HepG2 (cell line): ENCODE measurements around the gene FGF19. TPM values are rescaled to one million over a fixed set of nuclear protein-coding genes. Genes with fewer than 3 reads are reported as not detected.
A peak's percentile ranks its signal among the peaks of the same experiment; 100 is the strongest.

ENCODE experiments used
- CEBPB ChIP-seq: IDR thresholded peaks from 2 replicates; pipeline ENCODE4 v1.6.1; 2011; ENCODE audit warnings: low read depth, low read length, improper control_type of control experiment, borderline replicate concordance
- ELK4 ChIP-seq: sonication (generic); formaldehyde crosslinking; IDR thresholded peaks from 2 replicates; pipeline ENCODE4 v1.9.0; 2021; ENCODE audit warnings: missing genetic modification reagents, borderline replicate concordance
- FIP1L1 ChIP-seq: fragments of 200-400 bp; formaldehyde crosslinking; IDR thresholded peaks from 2 replicates; pipeline ENCODE4 v1.6.1; 2018; ENCODE audit warnings: low read depth, mild to moderate bottlenecking, low read length, moderate library complexity, borderline replicate concordance; ENCODE audit not compliant: insufficient read depth
- GABPB1 ChIP-seq: IDR thresholded peaks from 2 replicates; pipeline ENCODE4 v1.6.1; 2016; ENCODE audit warnings: mild to moderate bottlenecking, missing genetic modification reagents, moderate library complexity, missing compliant biosample characterization
- HMG20A ChIP-seq: IDR thresholded peaks from 2 replicates; pipeline ENCODE4 v1.6.1; 2016; ENCODE audit warnings: borderline replicate concordance
- KAT2B ChIP-seq: fragments of 150-350 bp; IDR thresholded peaks from 2 replicates; pipeline ENCODE4 v1.6.1; 2014; ENCODE audit warnings: low read depth, low read length, borderline replicate concordance
- MNT ChIP-seq: fragments of 450-650 bp; IDR thresholded peaks from 2 replicates; pipeline ENCODE4 v1.6.1; 2016
- NFAT5 ChIP-seq: sonication (generic); formaldehyde crosslinking; IDR thresholded peaks from 2 replicates; pipeline ENCODE4 v1.4.0; 2020; ENCODE audit warnings: missing genetic modification reagents
- PPARG ChIP-seq: conservative IDR thresholded peaks from 2 replicates; pipeline ENCODE4 v1.6.1; 2016; ENCODE audit warnings: missing biosample characterization, missing genetic modification reagents
- RBFOX2 ChIP-seq: fragments of 200-400 bp; formaldehyde crosslinking; IDR thresholded peaks from 2 replicates; pipeline ENCODE4 v1.6.1; 2017; ENCODE audit warnings: low read depth, mild to moderate bottlenecking, low read length
- RCOR2 ChIP-seq: IDR thresholded peaks from 2 replicates; pipeline ENCODE4 v1.6.1; 2016; ENCODE audit warnings: missing biosample characterization, missing genetic modification reagents
- REPIN1 ChIP-seq: sonication (generic); formaldehyde crosslinking; IDR thresholded peaks from 2 replicates; pipeline ENCODE4 v1.8.0; 2022; ENCODE audit warnings: missing genetic modification reagents, low read depth, mild to moderate bottlenecking, borderline replicate concordance
- SRSF1 ChIP-seq: fragments of 200-400 bp; formaldehyde crosslinking; optimal IDR thresholded peaks from 2 replicates; pipeline ENCODE3; 2017; ENCODE audit warnings: mild to moderate bottlenecking, low read depth, low read length, moderate library complexity
- TBX2 ChIP-seq: sonication (generic); formaldehyde crosslinking; IDR thresholded peaks from 2 replicates; pipeline ENCODE4 v1.5.0; 2020; ENCODE audit warnings: missing genetic modification reagents, mild to moderate bottlenecking, borderline replicate concordance
- ZBTB1 ChIP-seq: sonication (generic); formaldehyde crosslinking; IDR thresholded peaks from 2 replicates; pipeline ENCODE4 v1.4.0; 2020; ENCODE audit warnings: missing genetic modification reagents, borderline replicate concordance
- ZKSCAN8 ChIP-seq: IDR thresholded peaks from 2 replicates; pipeline ENCODE4 v1.6.1; 2016; ENCODE audit warnings: borderline replicate concordance, missing genetic modification reagents, missing compliant biosample characterization
- ZMAT3 ChIP-seq: sonication (generic); formaldehyde crosslinking; conservative IDR thresholded peaks from 2 replicates; pipeline ENCODE4 v1.7.0; 2021; ENCODE audit warnings: missing genetic modification reagents
- ZMYM4 ChIP-seq: sonication (generic); formaldehyde crosslinking; IDR thresholded peaks from 2 replicates; pipeline ENCODE4 v1.8.1; 2023; ENCODE audit warnings: mild to moderate bottlenecking, missing genetic modification reagents
- ZNF180 ChIP-seq: sonication (generic); formaldehyde crosslinking; IDR thresholded peaks from 2 replicates; pipeline ENCODE4 v1.4.0; 2020; ENCODE audit warnings: low read depth, missing genetic modification reagents, borderline replicate concordance
- ZNF232 ChIP-seq: sonication (generic); formaldehyde crosslinking; IDR thresholded peaks from 2 replicates; pipeline ENCODE4 v1.4.0; 2020; ENCODE audit warnings: missing genetic modification reagents, borderline replicate concordance
- ZNF557 ChIP-seq: sonication (generic); formaldehyde crosslinking; IDR thresholded peaks from 2 replicates; pipeline ENCODE4 v1.4.0; 2020; ENCODE audit warnings: missing genetic modification reagents
- ZNF564 ChIP-seq: sonication (generic); formaldehyde crosslinking; IDR thresholded peaks from 2 replicates; pipeline ENCODE4 v1.8.1; 2023; ENCODE audit warnings: mild to moderate bottlenecking, missing genetic modification reagents
- polyA plus RNA-seq, 8 experiments: library from polyadenylated mRNA; depleted of rRNA in 3 of 8; stranded (reverse) in 7 of 8; unstranded in 1 of 8; fragments of >200 nt; fragmentation: Illumina TruSeq in 4 of 8; extraction: Trizol in 4 of 8; gene quantifications; 2 replicates each; pipeline versions ENCODE4 v1.2.1 to v1.2.3, GENCODE V29; 2011 to 2016; ENCODE audit warnings: low read depth in 4 of 8, missing spikeins in 1 of 8, mixed read lengths in 1 of 8; ENCODE audit not compliant: insufficient read depth in 1 of 8
- total RNA-seq, 5 experiments: library from RNA; depleted of rRNA; stranded (reverse); fragments of >200 nt; fragmentation: Illumina TruSeq; extraction: Trizol; gene quantifications; 2 replicates each; pipeline ENCODE4 v1.2.3, GENCODE V29; 2016; ENCODE audit warnings: low read depth in 1 of 5

FGF19 gene
- total and polyA plus RNA-seq, 2 of the 13 experiments (the other 11 are each of a cell fraction or from before 2014, with no cell fraction given), result 0.07 TPM; not detected in 1

DNA sequence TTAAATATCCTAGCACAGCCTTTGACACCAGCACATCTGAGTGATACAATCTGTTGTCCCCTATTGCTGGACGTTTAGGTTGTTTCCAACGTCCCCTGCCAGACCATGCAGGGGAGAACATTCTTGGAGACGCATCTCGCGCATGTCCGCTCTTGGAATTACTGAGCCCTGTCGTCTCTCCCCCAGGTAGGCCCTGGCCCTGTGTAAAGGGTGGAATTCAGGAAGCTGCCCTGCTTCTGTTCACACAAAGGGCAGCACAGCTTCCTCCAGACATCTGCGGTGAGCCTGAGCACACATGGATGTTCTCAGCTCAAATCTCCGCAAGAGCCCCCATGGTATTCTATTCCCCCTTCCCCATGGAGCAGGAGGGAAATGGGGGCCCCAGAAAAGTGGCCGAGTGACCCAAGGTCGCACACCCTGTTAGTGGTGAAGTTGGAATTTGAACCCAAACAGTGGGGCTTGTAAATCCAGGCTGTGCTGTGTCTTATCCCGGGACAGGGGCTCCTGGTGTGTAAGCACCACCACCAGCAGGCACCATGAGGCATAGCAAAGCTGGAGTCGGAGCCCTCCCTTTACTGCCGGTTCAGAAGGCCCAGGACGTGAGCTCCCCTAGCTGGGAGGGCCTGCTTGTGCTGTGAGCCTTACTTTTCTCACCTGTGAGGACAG, 5.0 kb upstream of the FGF19 start (continued):
- TF ChIP-seq ZKSCAN8 (CRISPR knock-in tag) (peak; percentile 48; the same call in 1 of the 2 replicates), ZNF232 (CRISPR knock-in tag) (no peak), RCOR2 (CRISPR knock-in tag) (0 out of 2 replicates have a peak, but pooled peaks have one; percentile 33), GABPB1 (CRISPR knock-in tag) (0 out of 2 replicates have a peak, but pooled peaks have one; percentile 21), MNT (no peak), ELK4 (no peak), HMG20A (CRISPR knock-in tag) (0 out of 2 replicates have a peak, but pooled peaks have one; percentile 8), ZBTB1 (CRISPR knock-in tag) (no peak), ZMAT3 (CRISPR knock-in tag) (no peak), KAT2B (no peak), TBX2 (CRISPR knock-in tag) (peak; percentile 57; the same call in 1 of the 2 replicates), NFAT5 (0 out of 2 replicates have a peak, but pooled peaks have one; percentile 49), SRSF1 (no peak), PPARG (CRISPR knock-in tag) (0 out of 2 replicates have a peak, but pooled peaks have one; percentile 25), ZNF180 (CRISPR knock-in tag) (no peak), REPIN1 (CRISPR knock-in tag) (peak; percentile 64; the same call in 1 of the 2 replicates), FIP1L1 (0 out of 2 replicates have a peak, but pooled peaks have one; percentile 55), ZMYM4 (CRISPR knock-in tag) (peak; percentile 54; the same call in 1 of the 2 replicates), ZNF557 (CRISPR knock-in tag) (no peak), ZNF564 (CRISPR knock-in tag) (no peak), RBFOX2 (no peak), CEBPB (no peak)
